GM12878 (cell line): ENCODE measurements around the gene LPAR5. TPM values are rescaled to one million over a fixed set of nuclear protein-coding genes. Genes with fewer than 3 reads are reported as not detected.

Experiments
- ATAC-seq: fragments of 200-7000 bp; cut with Tn5 transposase; 3 replicates; pipeline ENCODE4 v1.9.1; 2020; ENCODE audit warnings: mild to moderate bottlenecking, moderate library complexity
- BruUV-seq: library from RNA; stranded (reverse); fragments of 400-500 nt; replicated peaks from 2 replicates; lab custom pipeline; 2021; lab: Mats Ljungman, UMichigan
- CTCF ChIA-PET: fragments of 300-600 bp; sonication (Branson Sonifier 250); formaldehyde crosslinking; extraction: SDS; loops from one replicate; lab custom pipeline; 2021; ENCODE audit warnings: inconsistent platforms; lab: Yijun Ruan, JAX
- POLR2A ChIA-PET: fragments of 350-600 bp; formaldehyde crosslinking; extraction: SDS; loops from one replicate; lab custom pipeline; 2021; ENCODE audit warnings: inconsistent platforms; lab: Charles Lee
- RAD21 ChIA-PET: fragments of 300-600 bp; sonication (Branson Sonifier 250); formaldehyde crosslinking; loops from one replicate; lab custom pipeline; 2023; ENCODE audit warnings: antibody characterized with exemption; ENCODE audit not compliant: unreplicated experiment; lab: Charles Lee
- SMC1A ChIA-PET: fragments of 300-600 bp; sonication (Branson Sonifier 250); formaldehyde crosslinking; loops from one replicate; lab custom pipeline; 2023; ENCODE audit not compliant: unreplicated experiment, uncharacterized antibody; lab: Charles Lee
- DNase-seq: peaks from one replicate; pipeline ENCODE4 v3.0.0-alpha.2; 2011; ENCODE audit warnings: low read depth, low spot score
- FAIRE-seq: peaks from 3 replicates; lab custom pipeline; 2011; peaks lifted over from hg19 to GRCh38; lab: Jason Lieb, UNC
- H2AFZ ChIP-seq: 2 replicates; pipeline ENCODE4 v1.6.0; 2011; ENCODE audit warnings: low read depth, low read length, control low read depth; ENCODE audit not compliant: control insufficient read depth
- H3K27ac ChIP-seq: 2 replicates; pipeline ENCODE4 v1.5.1; 2011; ENCODE audit warnings: control low read depth; ENCODE audit not compliant: control insufficient read depth, insufficient read depth
- H3K27me3 ChIP-seq, 2 experiments: replicated peaks in 1 of 2; 2 replicates each; pipeline versions ENCODE4 v1.6.0 to v1.6.1; 2011; ENCODE audit warnings: low read length in 1 of 2; ENCODE audit not compliant: control insufficient read depth in 2 of 2, insufficient read depth in 2 of 2
- H3K36me3 ChIP-seq, 2 experiments: 2 replicates each; pipeline ENCODE4 v1.5.1; 2011; ENCODE audit warnings: low read length in 1 of 2; ENCODE audit not compliant: control insufficient read depth in 2 of 2, insufficient read depth in 2 of 2
- H3K4me1 ChIP-seq: 2 replicates; pipeline ENCODE4 v1.6.1; 2011; ENCODE audit warnings: mild to moderate bottlenecking, low read length, moderate library complexity, mixed read lengths; ENCODE audit not compliant: control insufficient read depth, insufficient read depth
- H3K4me2 ChIP-seq: 2 replicates; pipeline ENCODE4 v1.6.0; 2011; ENCODE audit warnings: control low read depth; ENCODE audit not compliant: control insufficient read depth, insufficient read depth
- H3K4me3 ChIP-seq: fragments of 200-600 bp; sonication (generic); 2 replicates; pipeline ENCODE4 v1.5.1; 2016
- H3K79me2 ChIP-seq: 2 replicates; pipeline ENCODE4 v1.6.0; 2011; ENCODE audit warnings: low read length; ENCODE audit not compliant: control insufficient read depth, insufficient read depth
- H3K9ac ChIP-seq: 2 replicates; pipeline ENCODE4 v1.8.0; 2011; ENCODE audit warnings: low read length, control low read depth, mixed read lengths; ENCODE audit not compliant: control insufficient read depth, insufficient read depth
- H3K9me3 ChIP-seq: replicated peaks from 3 replicates; pipeline ENCODE4 v1.5.1; 2011; ENCODE audit warnings: mild to moderate bottlenecking, low read length; ENCODE audit not compliant: control insufficient read depth, insufficient read depth
- H4K20me1 ChIP-seq: 2 replicates; pipeline ENCODE4 v1.6.0; 2011; ENCODE audit not compliant: control insufficient read depth, insufficient read depth
- BMI1 ChIP-seq: fragments of 450-650 bp; IDR thresholded peaks from 2 replicates; pipeline ENCODE4 v1.6.1; 2016; ENCODE audit warnings: mild to moderate bottlenecking, moderate library complexity, borderline replicate concordance
- CBX3 ChIP-seq: fragments of 200-600 bp; sonication (generic); IDR thresholded peaks from 2 replicates; pipeline ENCODE4 v1.6.1; 2016; ENCODE audit warnings: low read depth, borderline replicate concordance
- GABPA ChIP-seq: IDR thresholded peaks from 2 replicates; pipeline ENCODE4 v1.6.1; 2014; ENCODE audit warnings: antibody characterized with exemption, low read depth, mild to moderate bottlenecking, inconsistent platforms
- HCFC1 ChIP-seq: fragments of 150-350 bp; IDR thresholded peaks from 2 replicates; pipeline ENCODE4 v1.6.1; 2014; ENCODE audit warnings: low read length
- HDAC2 ChIP-seq: fragments of 200-600 bp; sonication (generic); IDR thresholded peaks from 2 replicates; pipeline ENCODE4 v1.6.1; 2017
- IRF3 ChIP-seq: fragments of 450-650 bp; IDR thresholded peaks from 2 replicates; pipeline ENCODE4 v1.6.1; 2014; ENCODE audit warnings: mild to moderate bottlenecking
- MEF2B ChIP-seq: fragments of 450-650 bp; IDR thresholded peaks from 2 replicates; pipeline ENCODE4 v1.6.1; 2018; ENCODE audit warnings: mild to moderate bottlenecking, moderate library complexity; ENCODE audit not compliant: partially characterized antibody, poor library complexity, severe bottlenecking
- MTA2 ChIP-seq: fragments of 450-650 bp; IDR thresholded peaks from 2 replicates; pipeline ENCODE4 v1.6.1; 2016; ENCODE audit warnings: low read depth, mild to moderate bottlenecking, moderate library complexity
- NR2C1 ChIP-seq: fragments of 450-650 bp; IDR thresholded peaks from 2 replicates; pipeline ENCODE4 v1.6.1; 2017; ENCODE audit warnings: antibody characterized with exemption, mild to moderate bottlenecking, moderate library complexity
- NR2F1 ChIP-seq: fragments of 450-650 bp; conservative IDR thresholded peaks from 2 replicates; pipeline ENCODE4 v1.6.1; 2017; ENCODE audit warnings: mild to moderate bottlenecking
- SKIL ChIP-seq: fragments of 450-650 bp; IDR thresholded peaks from 2 replicates; pipeline ENCODE4 v1.6.1; 2017; ENCODE audit warnings: mild to moderate bottlenecking, low read depth, inconsistent platforms; ENCODE audit not compliant: poor library complexity, severe bottlenecking
- SMAD5 ChIP-seq: IDR thresholded peaks from 2 replicates; pipeline ENCODE4 v1.6.1; 2016; ENCODE audit warnings: antibody characterized with exemption, low read depth
- SUZ12 ChIP-seq: fragments of 200-600 bp; sonication (generic); IDR thresholded peaks from one replicate; pipeline ENCODE4 v1.6.1; 2018; ENCODE audit warnings: antibody characterized with exemption, mild to moderate bottlenecking; ENCODE audit not compliant: unreplicated experiment
- TARDBP ChIP-seq: IDR thresholded peaks from 2 replicates; pipeline ENCODE4 v1.6.1; 2016; ENCODE audit warnings: borderline replicate concordance
- TBL1XR1 ChIP-seq: IDR thresholded peaks from 2 replicates; pipeline ENCODE4 v1.6.1; 2012; ENCODE audit warnings: low read depth, low read length, improper control_type of control experiment
- ZBED1 ChIP-seq: IDR thresholded peaks from 2 replicates; pipeline ENCODE4 v1.6.1; 2016; ENCODE audit warnings: borderline replicate concordance
- ZSCAN29 ChIP-seq: fragments of 450-650 bp; IDR thresholded peaks from 2 replicates; pipeline ENCODE4 v1.6.1; 2017; ENCODE audit warnings: mild to moderate bottlenecking, moderate library complexity
- WGBS: methylation state at CpG from one replicate; pipeline ENCODE4 v1.1.6; 2016; ENCODE audit warnings: low lambda C conversion rate; ENCODE audit not compliant: insufficient replicate concordance, insufficient coverage; ENCODE audit errors: missing lambda C conversion rate; 5-methylcytosine and 5-hydroxymethylcytosine counted together
- in situ Hi-C: fragments of 300-500 bp; cut with MboI; formaldehyde crosslinking; loops from 9 replicates; pipeline ENCODE4 v1.14.3; 2018; ENCODE audit warnings: mixed read lengths
- intact Hi-C: fragments of 100-400 bp; cut with micrococcal nuclease; formaldehyde crosslinking; loops from one replicate; pipeline ENCODE4 v1.14.2; 2022; ENCODE audit not compliant: unreplicated experiment
- polyA plus RNA-seq, 11 experiments: library from polyadenylated mRNA; depleted of rRNA in 4 of 11; unstranded in 6 of 11; stranded (reverse) in 5 of 11; fragments of >200 nt; fragmentation: Nextera tagmentation in 4 of 11; fragmentation: Illumina TruSeq in 1 of 11; extraction: Ambion mirVana in 4 of 11; extraction: Trizol in 1 of 11; gene quantifications; 1 replicate in 1 of 11; 2 replicates in 10 of 11; pipeline versions ENCODE4 v1.2.1 to v1.2.3, GENCODE V29; 2011 to 2016; ENCODE audit warnings: inconsistent platforms in 2 of 11, missing spikeins in 2 of 11, low read depth in 1 of 11
- total RNA-seq, 4 experiments: library from RNA; depleted of rRNA in 3 of 4; stranded (reverse); fragments of >200 nt in 3 of 4; fragmentation: Illumina TruSeq in 1 of 4; extraction: Trizol in 1 of 4; gene quantifications; 2 replicates each; pipeline versions ENCODE4 v1.2.1 to v1.2.3, GENCODE V29; 2013 to 2021

Gene LPAR5
- total and polyA plus RNA-seq, 10 of the 15 experiments (the other 5 are each of a cell fraction or from before 2014, with no cell fraction given), result 1.3 to 7.9 (median 5.3) TPM

- TF ChIP-seq NR2F1 (no peak), CBX3 (no peak)
Observed at GRCh38 chr12:6652391-6652790, 16.6 kb upstream of the LPAR5 start (continued).

- intact Hi-C loops, result no loop called here
- no peak for TF ChIP-seq SKIL
- no peak for TF ChIP-seq NR2C1
- no peak for TF ChIP-seq MEF2B
- TF ChIP-seq HCFC1, result no peak
- TF ChIP-seq ZBED1, result no peak
- no peak for TF ChIP-seq MTA2
- no peak for TF ChIP-seq GABPA
- TF ChIP-seq BMI1, result no peak
- TF ChIP-seq IRF3, result no peak
- TF ChIP-seq SUZ12, result no peak
- no peak for TF ChIP-seq CBX3
- no peak for TF ChIP-seq HDAC2
- TF ChIP-seq ZSCAN29, result no peak
- no peak for TF ChIP-seq SMAD5
- TF ChIP-seq TARDBP, result no peak
- no peak for TF ChIP-seq TBL1XR1
- Histone ChIP-seq H3K9ac (no peak overlapping the region), H3K36me3 (peaks cover 0 to 10% of the 10 kb centered on the region in 2 experiments), H3K79me2 (no peaks in the 10 kb centered on the region), H3K27ac (no peak overlapping the region), H3K9me3 (peaks cover 3% of the 10 kb centered on the region; the same call in 2 of the 3 replicates), H3K4me3 (no peak overlapping the region), H3K27me3 (no peaks in the 10 kb centered on the region), H3K4me2 (no peak overlapping the region), H3K4me1 (no peaks in the 10 kb centered on the region), H4K20me1 (no peaks in the 10 kb centered on the region), H2AFZ (no peak overlapping the region)
- BruUV-seq, result no TSS peak
- ChIA-PET POLR2A (no interaction called here), CTCF (no interaction called here), SMC1A (interaction anchor here (1.5 kb wide), 1 partner anchor 46 kb away, joined by 3 read pairs; no protein-coding TSS in a partner anchor), RAD21 (no interaction called here)
- no peak for ATAC-seq
- in situ Hi-C loops, result no loop called here
- WGBS, result 86% methylated on average over 8 of the region's 8 CpGs
- no peak for FAIRE-seq
- DNase-seq, result no peak
Observed at GRCh38 chr12:6650832-6651231, 15.1 kb upstream of the LPAR5 start.
